GM18517 (cell line): ENCODE measurements around the gene LRRC27.

ENCODE experiments used
- ATAC-seq: cut with Tn5 transposase; IDR thresholded peaks from one replicate; pipeline ENCODE4 v1.9.1; 2021; ENCODE audit warnings: mild to moderate bottlenecking, moderate library complexity; ENCODE audit not compliant: unreplicated experiment

LRRC27 gene

DNA sequence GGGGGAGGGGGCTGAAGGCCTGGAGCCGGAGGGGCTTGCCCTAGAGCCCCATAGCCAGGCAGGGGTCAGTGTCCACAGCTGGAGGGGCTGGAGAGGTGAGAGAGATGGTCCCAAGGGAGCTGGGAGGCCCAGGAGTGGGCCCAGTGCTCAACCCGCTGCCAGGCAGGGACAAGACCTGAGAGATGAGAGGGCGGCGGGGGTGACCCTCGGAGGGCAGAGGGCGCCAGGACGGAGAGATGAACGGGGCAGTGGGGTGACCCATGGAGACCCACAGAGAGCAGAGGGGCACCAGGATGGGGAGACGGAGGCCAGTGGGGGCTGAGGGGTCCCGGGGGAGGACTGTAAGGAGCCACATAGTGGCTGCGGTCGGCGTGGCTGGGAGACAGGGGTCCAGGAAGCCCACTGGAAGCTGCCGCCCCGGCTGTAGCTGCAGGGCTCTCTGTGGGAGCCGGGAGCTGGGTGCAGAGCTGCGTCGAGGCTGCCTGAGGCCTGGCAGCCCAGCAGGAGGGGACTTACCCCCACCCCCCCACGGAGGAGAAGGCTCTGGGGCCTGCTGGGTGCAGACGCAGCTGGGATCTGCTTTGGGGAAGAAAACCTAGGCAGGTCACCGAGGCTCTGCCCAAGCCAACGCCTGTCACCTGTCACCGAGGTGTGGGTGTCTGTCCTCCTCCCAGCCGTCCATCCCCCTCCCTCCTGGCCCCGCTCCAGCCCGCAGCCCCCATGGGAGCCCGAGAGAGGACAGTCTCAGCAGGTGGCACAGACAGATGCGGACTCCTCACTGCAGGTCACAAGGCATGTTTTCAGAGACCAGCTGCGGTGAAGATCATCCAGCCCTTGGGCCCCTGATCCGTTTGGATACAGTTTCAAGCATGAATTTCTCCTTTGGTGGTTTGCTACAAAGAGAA lies 90.1 kb downstream of the LRRC27 start:
- no peak for ATAC-seq

- ATAC-seq = no peak
Observed at GRCh38 chr10:132422903-132423825, 91.2 kb downstream of the LRRC27 start.

GRCh38 chr10:132423966-132424861 lies 92.2 kb downstream of the LRRC27 start:
- ATAC-seq = no peak

- no peak for ATAC-seq
Observed at GRCh38 chr10:132425029-132425756, 93.2 kb downstream of the LRRC27 start.

DNA sequence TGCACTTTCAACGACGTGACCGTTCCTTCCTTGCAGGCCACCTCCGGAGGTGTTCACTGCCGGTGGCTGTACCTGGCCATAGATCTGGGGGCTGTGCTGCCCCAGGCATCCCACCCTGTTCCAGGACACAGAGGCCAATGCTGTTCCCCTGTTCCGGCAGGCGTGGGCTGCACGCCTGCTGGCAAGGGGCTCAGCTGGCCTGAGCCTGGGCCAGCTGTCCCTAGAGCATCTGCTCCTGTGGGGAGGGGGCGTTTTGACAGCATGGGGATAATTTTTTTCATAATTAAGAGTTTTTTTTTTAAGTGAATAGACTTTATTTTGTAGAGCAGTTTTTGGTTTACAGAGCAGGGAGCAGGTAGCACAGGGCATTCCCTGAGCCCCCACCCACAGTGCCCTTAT lies 93.8 kb downstream of the LRRC27 start:
- no peak for ATAC-seq

DNA sequence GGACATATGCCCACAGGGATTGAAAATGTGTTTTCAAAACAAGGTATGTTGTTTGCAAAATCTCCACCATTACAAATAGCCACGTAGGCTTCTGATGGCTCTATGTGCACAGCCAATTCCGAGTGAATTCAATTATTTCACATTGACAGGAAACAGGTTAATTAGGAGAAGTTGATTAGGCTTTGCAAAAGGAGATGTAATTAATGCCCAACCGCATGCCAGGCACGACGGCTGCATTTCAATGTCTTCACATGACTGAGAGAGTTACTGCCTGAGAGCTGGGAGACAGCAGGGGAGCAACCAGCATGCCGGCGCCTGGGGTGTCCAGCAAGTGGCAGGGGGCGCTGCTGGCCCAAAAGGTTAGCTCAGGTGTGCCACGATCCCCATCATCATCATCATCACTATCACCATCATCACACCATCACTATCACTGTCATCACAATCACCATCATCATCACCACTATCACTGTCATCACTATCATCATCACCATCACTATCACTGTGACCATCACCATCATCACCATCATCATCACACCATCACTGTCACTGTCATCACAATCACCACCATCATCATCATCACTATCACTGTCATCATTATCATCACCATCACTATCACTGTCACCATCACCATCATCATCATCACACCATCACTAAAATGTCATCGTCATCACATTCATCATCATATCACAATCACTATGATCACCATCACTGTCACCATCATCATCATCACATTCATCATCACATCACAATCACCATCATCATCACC lies 95.2 kb downstream of the LRRC27 start:
- ATAC-seq = no peak

DNA sequence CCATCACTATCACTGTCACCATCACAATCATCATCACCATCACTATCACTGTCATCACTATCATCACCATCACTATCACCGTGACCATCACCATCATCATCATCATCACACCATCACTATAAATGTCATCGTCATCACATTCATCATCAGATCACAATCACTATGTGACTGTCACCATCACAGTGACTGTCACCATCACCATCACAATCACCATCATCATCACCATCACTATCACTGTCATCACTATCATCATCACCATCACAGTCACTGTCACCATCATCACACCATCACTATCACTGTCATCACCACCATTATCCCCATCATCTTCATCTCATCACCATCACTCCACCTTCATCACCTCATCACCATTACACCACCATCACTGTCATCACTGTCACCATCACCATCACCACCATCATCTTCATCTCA lies 96.0 kb downstream of the LRRC27 start:
- ATAC-seq = no peak

- ATAC-seq = no peak
Observed at GRCh38 chr10:132428486-132428995, 96.5 kb downstream of the LRRC27 start.
